HG03469 (cell line): ENCODE data around the gene CCL27.

Experiments used
- ATAC-seq: cut with Tn5 transposase; IDR thresholded peaks from one replicate; pipeline ENCODE4 v1.9.1; 2021; ENCODE audit warnings: mild to moderate bottlenecking, moderate library complexity, moderate number of reproducible peaks; ENCODE audit not compliant: unreplicated experiment

CCL27 gene, protein sequence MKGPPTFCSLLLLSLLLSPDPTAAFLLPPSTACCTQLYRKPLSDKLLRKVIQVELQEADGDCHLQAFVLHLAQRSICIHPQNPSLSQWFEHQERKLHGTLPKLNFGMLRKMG

GRCh38 chr9:34662526-34663302 lies at the start of gene CCL27:
Gene CCL27, minus strand, starts transcription at chr9:34662657. Its CDS starts 24 bp downstream, at chr9:34662633.
- no peak for ATAC-seq

DNA sequence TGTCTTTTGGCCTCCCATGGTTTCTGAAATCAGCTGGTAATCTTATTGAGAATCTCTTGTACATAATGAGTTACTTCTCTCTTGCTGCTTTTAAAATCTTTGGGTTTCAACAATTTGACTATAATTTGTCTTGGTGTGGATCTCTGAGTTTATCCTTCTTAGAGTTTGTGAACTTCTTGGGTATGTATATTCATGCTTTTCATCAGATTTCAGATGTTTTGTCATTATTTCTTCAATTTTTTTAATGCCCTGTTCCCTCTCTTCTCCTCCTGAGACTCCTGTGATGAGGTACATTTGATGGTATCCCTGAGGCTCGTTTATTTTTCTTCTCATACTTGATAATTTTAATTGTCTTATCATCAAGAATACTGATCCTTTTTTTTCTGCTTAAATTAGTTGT lies 49.7 kb upstream of the CCL27 start:
- ATAC-seq: no peak

GRCh38 chr9:34710023-34710422 lies 47.6 kb upstream of the CCL27 start, which contains the start of gene CCL21:
Gene CCL21, minus strand, starts transcription at chr9:34710136. Its CDS starts 70 bp downstream, at chr9:34710066.
- no peak for ATAC-seq

DNA sequence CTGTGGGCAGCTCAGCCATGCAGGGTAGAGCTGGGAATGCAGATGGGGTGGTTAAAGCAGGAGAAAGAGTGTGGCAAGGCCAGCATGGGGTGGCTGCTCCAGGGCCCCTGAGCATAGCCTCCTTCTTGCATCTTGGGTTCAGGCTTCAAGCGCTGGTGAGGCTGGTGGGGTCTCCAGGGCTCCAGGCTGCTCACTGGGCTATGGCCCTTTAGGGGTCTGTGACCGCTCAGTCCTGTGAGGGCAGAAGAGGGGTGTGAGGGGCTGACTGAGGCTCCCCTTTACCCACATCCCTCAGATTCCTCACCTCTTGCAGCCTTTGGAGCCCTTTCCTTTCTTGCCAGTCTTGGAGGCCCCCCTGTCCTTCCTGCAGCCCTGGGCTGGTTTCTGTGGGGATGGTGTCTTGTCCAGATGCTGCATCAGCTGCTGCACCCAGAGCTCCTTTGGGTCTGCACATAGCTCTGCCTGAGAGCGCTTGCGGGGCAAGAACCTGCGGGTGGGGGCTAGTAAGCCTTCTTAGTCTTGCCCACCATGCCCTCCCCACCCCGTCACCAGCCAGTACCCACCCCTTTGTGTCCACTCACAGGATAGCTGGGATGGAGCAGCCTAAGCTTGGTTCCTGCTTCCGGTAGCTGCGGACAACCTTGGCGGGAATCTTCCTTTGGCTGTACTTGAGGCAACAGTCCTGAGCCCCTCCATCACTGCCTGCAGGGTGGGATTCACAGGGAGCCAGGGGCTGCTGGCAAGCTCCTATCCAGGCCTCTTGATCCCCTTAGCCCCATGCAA lies 46.9 kb upstream of the CCL27 start:
- no peak for ATAC-seq

DNA sequence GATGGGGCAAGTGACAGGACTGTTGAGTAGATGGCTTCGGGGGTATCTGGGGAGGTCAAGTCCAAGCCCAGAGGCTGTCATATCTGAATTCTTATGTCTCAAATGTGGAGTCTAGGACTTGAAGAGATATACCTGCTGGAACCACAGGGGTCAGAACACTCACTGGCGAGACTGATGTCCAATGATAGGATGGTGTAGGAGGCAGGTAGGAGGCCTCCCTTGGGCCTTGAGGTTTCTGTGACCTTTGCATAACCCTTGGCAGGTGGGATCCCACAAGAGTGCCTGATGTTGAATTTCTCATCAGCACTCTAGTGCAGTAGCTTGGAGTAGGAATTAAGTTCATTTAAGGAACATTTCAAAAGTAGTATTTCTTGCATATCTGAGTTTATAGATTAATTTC lies 44.7 kb upstream of the CCL27 start:
- no peak for ATAC-seq

DNA sequence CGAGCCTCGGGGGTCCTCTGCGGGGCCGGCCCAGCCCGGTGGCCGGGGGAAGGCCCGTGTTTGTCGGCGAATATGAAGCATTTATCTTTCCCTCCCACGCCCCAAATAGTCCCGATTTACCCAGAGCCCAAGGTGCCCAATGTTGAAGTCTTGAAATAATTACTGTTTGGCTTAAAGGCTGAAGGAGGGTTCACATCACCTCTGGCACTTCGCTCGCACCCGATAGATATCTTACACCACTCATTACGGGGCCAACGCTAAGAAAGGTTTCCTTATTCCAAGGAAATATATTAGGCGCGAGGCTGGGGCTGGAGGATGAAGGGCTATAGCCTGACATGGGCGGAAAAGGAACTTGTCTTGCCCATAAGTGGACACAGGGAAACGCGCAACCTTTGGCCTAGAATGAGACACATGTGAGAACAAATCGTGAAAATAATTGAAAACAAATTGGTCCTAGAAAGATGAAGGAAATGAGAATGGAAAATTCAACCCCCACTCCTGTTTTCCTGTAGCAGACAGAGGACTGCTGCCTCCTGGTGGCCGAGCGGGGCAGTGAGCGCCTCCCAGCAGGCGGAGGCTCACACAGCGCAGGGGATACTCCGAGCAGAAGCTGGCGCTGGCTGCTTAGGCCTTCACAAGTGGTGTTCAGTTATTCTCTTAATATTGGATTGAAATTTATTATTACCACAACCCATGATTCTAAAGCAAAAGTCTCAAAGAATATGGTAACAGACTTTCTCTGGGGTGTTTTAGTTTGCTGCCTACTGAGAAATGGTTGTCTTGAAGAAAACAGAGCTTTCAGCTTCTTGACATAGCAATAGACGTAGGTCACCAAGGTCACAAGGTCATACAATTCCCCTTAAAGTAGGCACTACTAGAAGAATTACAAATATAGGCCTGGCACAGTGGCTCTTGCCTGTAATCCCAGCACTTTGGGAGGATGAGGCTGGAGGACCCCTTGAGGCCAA lies 39.6 kb upstream of the CCL27 start:
- no peak for ATAC-seq

- no peak for ATAC-seq
These were observed 38.7 kb upstream of the CCL27 start for GRCh38 chr9:34701023-34701768.

DNA sequence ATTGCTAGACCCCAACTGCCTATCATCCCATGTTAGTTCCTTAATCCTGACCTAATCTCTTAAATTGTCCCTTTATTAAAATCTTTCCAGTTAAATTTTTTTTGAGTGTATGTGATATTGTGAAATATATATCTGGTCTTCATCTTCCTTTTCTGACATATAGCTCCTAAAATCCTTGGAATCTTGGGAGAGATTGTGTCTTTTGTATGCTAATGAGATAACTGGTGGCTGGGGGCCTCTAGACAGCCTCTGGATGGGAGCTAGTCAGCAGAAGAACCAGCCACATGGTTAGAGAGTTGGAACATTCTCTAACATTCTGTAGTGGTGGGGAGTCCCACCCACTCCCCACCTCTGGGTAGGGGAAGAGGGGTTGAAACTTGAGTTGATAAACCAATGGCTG lies 32.4 kb upstream of the CCL27 start:
- ATAC-seq: no peak

- ATAC-seq: no peak
These were observed 31.1 kb upstream of the CCL27 start for GRCh38 chr9:34693560-34693959.

- ATAC-seq: no peak
These were observed 29.5 kb upstream of the CCL27 start for GRCh38 chr9:34691936-34692315.

DNA sequence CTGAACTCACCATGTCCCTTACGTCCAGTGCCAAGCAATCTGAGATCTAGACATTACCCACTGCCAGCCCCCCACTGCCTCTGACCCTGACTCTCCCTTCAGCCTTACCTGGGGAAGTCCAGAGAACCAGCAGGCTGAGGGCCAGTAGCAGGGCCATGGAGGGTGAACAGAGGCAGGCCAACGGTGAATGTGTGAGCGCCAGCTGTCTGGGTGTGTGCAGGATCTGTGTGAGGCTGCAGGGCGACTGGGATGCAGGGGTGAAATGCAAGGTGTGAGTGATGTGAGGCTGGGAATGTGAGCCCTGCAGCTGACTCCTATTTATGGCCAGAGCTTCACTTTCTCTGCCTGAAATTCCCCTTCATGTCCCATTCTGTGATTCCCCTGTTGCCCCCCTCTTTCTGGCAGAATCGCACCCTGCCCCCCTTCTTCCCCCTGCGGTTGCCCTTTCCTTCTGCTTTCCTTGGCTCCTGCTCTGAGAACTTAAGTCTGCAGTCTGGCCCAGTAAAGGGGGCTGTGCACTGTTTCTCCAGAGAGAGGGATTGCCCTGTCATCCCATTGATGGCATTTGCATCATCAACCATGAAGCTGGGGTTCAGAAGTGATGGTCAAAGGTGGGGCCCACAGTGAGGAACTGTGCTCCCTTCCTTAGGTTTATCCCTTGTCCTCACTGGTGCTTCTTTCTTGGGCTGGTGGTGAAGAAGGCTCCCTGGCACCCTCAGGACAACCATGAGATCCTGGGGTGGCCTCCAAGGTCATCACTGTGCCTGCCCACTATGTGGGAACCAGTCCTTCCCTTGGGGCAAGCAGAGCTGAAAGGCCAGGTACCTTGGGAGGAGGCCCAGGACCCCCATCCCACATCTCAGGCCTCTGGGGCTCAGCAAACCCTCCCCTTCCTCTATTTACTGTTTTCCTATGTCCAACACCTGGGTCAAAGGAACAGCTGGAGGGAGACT lies 28.8 kb upstream of the CCL27 start, which contains the start of gene CCL19:
TSS of gene CCL19 (minus strand) at position 294 of the 953 bp plus-strand sequence. CDS start at position 157, 137 bp downstream.
- no peak for ATAC-seq

GRCh38 chr9:34689512-34689911 lies 27.1 kb upstream of the CCL27 start:
- no peak for ATAC-seq

DNA sequence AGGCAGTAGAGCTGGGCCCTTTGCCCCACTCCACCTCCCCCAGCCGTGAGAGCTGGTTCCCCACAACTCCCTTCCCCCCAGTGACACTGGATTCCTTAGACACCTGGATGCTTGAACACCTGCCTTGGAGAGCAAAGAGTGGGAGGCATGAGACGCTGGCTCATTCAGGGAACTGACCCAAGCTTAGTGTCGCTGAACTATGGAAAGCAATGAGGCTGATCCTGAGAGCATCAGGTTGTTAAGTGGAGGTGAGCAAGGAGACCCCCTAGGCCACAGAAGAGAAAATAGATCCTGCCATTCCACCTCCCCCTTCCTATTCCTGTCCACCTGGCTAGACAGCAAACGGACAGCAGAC lies 26.6 kb upstream of the CCL27 start:
- no peak for ATAC-seq

- ATAC-seq: no peak
These were observed 26.1 kb upstream of the CCL27 start for GRCh38 chr9:34688329-34689115.

- ATAC-seq: no peak
These were observed 25.0 kb upstream of the CCL27 start for GRCh38 chr9:34687276-34688030.

DNA sequence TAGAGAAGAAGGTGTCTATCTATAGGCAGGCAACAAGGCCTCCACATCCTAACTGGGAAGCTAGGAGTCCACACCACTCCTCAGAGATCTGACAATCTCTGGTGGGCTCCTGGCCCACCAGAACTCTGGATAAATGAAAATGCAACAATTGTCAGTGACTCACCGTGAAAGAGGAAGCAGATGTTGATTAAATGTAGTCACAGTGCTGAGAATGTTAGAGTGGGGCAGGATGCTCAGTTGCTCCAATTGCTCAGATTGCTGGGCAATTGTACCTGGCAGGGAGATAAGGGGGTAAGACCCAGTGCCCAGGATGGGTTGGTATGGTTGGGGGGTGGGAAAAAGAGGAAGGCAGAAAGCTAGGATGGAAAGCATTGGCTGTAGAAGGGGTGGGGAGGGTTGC lies 24.3 kb upstream of the CCL27 start:
- ATAC-seq: no peak

GRCh38 chr9:34686231-34686630 lies 23.8 kb upstream of the CCL27 start:
- no peak for ATAC-seq
